ENCODE results near the gene ATP6AP2. TPM values are rescaled to one million over a fixed set of nuclear protein-coding genes. Genes with fewer than 3 reads are reported as not detected.
"Not testable (repeated sequence)": the region's sequence is repeated elsewhere in the genome, so short reads cannot be mapped to it uniquely, and the experiment has no call there.

The ATP6AP2 gene
- total RNA-seq, 2 donors from 2014 or later: 81.9 to 114 TPM

- H3K9me3 ChIP-seq: no peaks in the 10 kb centered on the region
- intact Hi-C loops (cut with DNase I): no loop called here
Observed at GRCh38 chrX:40582811-40583210, 2.0 kb downstream of the ATP6AP2 start.

GRCh38 chrX:40587623-40588022 is 6.9 kb downstream of the ATP6AP2 start:
- H3K9me3 ChIP-seq; H3K27ac ChIP-seq; intact Hi-C loops (cut with DNase I); DNase-seq; H3K27me3 ChIP-seq; H3K36me3 ChIP-seq; H3K9ac ChIP-seq (ENCODE audit: low read depth in 2 of 2, low read length in 2 of 2); H3K4me1 ChIP-seq; H3K4me3 ChIP-seq: not testable (repeated sequence)

More at GRCh38 chrX:40582811-40583210, 2.0 kb downstream of the ATP6AP2 start:
- Histone ChIP-seq H3K4me3 (no peak overlapping the region), H3K27me3 (no peaks in the 10 kb centered on the region), H3K9ac (ENCODE audit: low read depth in 2 of 2, low read length in 2 of 2) (no peak overlapping the region), H3K36me3 (no peaks in the 10 kb centered on the region), H3K27ac (no peak overlapping the region), H3K4me1 (no peaks in the 10 kb centered on the region)
- no peak for DNase-seq
- TF ChIP-seq, protein P1, sequence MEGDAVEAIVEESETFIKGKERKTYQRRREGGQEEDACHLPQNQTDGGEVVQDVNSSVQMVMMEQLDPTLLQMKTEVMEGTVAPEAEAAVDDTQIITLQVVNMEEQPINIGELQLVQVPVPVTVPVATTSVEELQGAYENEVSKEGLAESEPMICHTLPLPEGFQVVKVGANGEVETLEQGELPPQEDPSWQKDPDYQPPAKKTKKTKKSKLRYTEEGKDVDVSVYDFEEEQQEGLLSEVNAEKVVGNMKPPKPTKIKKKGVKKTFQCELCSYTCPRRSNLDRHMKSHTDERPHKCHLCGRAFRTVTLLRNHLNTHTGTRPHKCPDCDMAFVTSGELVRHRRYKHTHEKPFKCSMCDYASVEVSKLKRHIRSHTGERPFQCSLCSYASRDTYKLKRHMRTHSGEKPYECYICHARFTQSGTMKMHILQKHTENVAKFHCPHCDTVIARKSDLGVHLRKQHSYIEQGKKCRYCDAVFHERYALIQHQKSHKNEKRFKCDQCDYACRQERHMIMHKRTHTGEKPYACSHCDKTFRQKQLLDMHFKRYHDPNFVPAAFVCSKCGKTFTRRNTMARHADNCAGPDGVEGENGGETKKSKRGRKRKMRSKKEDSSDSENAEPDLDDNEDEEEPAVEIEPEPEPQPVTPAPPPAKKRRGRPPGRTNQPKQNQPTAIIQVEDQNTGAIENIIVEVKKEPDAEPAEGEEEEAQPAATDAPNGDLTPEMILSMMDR (IDR thresholded peaks at IDR 0.05): no peak

- H3K4me1 ChIP-seq; H3K27ac ChIP-seq; H3K9ac ChIP-seq (ENCODE audit: low read depth in 2 of 2, low read length in 2 of 2); H3K27me3 ChIP-seq; H3K9me3 ChIP-seq; intact Hi-C loops (cut with DNase I); H3K36me3 ChIP-seq; H3K4me3 ChIP-seq; DNase-seq: not testable (repeated sequence)
Observed at GRCh38 chrX:40589616-40590321, 9.0 kb downstream of the ATP6AP2 start.

DNA sequence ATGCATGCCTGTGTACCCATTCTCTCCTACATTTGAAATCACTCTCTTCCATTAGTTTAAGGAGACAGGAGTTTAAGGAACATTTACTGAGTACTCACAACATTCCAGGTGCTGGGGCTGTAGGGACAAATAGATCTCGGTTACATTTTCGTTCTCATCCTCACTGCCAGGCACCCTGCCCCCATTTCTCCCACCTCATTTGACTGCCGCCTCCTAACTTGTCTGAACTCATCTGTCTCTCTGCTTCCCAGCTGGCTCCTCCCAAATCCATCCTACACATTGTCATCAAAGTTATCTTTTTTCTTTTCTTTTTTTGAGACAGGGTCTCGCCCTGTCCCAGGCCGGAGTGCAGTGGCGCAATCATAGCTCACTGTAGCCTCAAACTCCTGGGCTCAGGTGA is 22.7 kb downstream of the ATP6AP2 start:
- H3K36me3 ChIP-seq: no peaks in the 10 kb centered on the region

DNA sequence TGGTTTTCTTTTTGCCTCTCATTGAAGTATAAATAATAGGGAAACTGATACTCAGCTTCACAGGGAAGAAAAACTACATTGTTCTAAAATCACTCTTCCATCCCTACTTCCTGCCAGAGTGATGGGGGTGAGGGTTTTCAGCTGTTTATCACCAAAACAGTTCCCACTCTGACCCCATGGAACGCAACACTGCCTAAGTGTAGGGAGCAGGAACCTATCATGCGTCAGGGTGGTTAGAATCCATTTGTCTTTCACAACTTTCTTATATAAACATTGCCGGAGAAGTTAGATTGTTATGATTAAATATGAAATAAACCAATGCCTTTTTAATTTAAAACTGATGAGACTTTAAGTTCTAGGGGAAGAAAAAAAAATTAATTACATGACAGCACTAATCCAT is 26.6 kb downstream of the ATP6AP2 start:
- H3K9me3 ChIP-seq: no peaks in the 10 kb centered on the region
- H3K27ac ChIP-seq: no peak overlapping the region
- no peaks in the 10 kb centered on the region for H3K4me1 ChIP-seq
- no peaks in the 10 kb centered on the region for H3K36me3 ChIP-seq
- no peak overlapping the region for H3K9ac ChIP-seq (ENCODE audit: low read depth in 2 of 2, low read length in 2 of 2)
- intact Hi-C loops (cut with DNase I): no loop called here
- TF ChIP-seq, protein P1 (IDR thresholded peaks at IDR 0.05): no peak
- peaks cover 6% of the 10 kb centered on the region for H3K27me3 ChIP-seq
- no peak for DNase-seq
- no peak overlapping the region for H3K4me3 ChIP-seq

More for the DNA sequence above, 22.7 kb downstream of the ATP6AP2 start:
- Histone ChIP-seq H3K4me1 (no peaks in the 10 kb centered on the region), H3K27ac (no peak overlapping the region), H3K27me3 (no peaks in the 10 kb centered on the region), H3K9ac (ENCODE audit: low read depth in 2 of 2, low read length in 2 of 2) (no peak overlapping the region), H3K4me3 (no peak overlapping the region), H3K9me3 (no peaks in the 10 kb centered on the region)
- TF ChIP-seq, protein P1 (IDR thresholded peaks at IDR 0.05): no peak
- DNase-seq: no peak
- intact Hi-C loops (cut with DNase I): no loop called here

- no peak for DNase-seq
- H3K4me1 ChIP-seq: no peaks in the 10 kb centered on the region
- H3K27ac ChIP-seq: no peak overlapping the region
- H3K27me3 ChIP-seq: peaks cover 11% of the 10 kb centered on the region
- no peaks in the 10 kb centered on the region for H3K36me3 ChIP-seq
- TF ChIP-seq, protein P1 (IDR thresholded peaks at IDR 0.05): no peak
- intact Hi-C loops (cut with DNase I): no loop called here
- no peak overlapping the region for H3K9ac ChIP-seq (ENCODE audit: low read depth in 2 of 2, low read length in 2 of 2)
- no peak overlapping the region for H3K4me3 ChIP-seq
- no peaks in the 10 kb centered on the region for H3K9me3 ChIP-seq
Observed at GRCh38 chrX:40612511-40612910, 31.7 kb downstream of the ATP6AP2 start.

Data from colonic mucosa (tissue), 4 donors.